T-helper 2 cell treated with Interferon-gamma antibody and Interleukin-4, amounts not matched to agents 5 μg/mL and 100 μg/mL, for 36 hours (primary cell): Measurements from ENCODE around the gene LILRA1.

Experiments
- DNase-seq: peaks from one replicate; pipeline ENCODE4 v3.0.0; 2021; ENCODE audit warnings: low spot score
- H3K27ac Mint-ChIP-seq: one replicate; pipeline ENCODE4 v1.8.0; 2021; ENCODE audit warnings: mild to moderate bottlenecking, mixed read lengths
- H3K27me3 Mint-ChIP-seq: one replicate; pipeline ENCODE4 v1.8.0; 2021; ENCODE audit warnings: low read depth, mixed read lengths
- H3K36me3 Mint-ChIP-seq: one replicate; pipeline ENCODE4 v1.8.0; 2021; ENCODE audit warnings: low read depth, mixed read lengths
- H3K4me1 Mint-ChIP-seq: one replicate; pipeline ENCODE4 v1.8.0; 2021; ENCODE audit warnings: low read depth, mixed read lengths
- H3K4me3 Mint-ChIP-seq: one replicate; pipeline ENCODE4 v1.8.0; 2022; ENCODE audit warnings: mild to moderate bottlenecking, moderate library complexity, mixed read lengths
- H3K9me3 Mint-ChIP-seq: one replicate; pipeline ENCODE4 v1.8.0; 2021; ENCODE audit warnings: mixed read lengths

LILRA1 gene

GRCh38 chr19:54646331-54646841 is 53.0 kb downstream of the LILRA1 start:
- H3K27me3 Mint-ChIP-seq, result peaks cover 3% of the 10 kb centered on the region
- H3K36me3 Mint-ChIP-seq, result no peaks in the 10 kb centered on the region
- no peak overlapping the region for H3K27ac Mint-ChIP-seq
- no peak overlapping the region for H3K4me3 Mint-ChIP-seq
- H3K4me1 Mint-ChIP-seq, result no peaks in the 10 kb centered on the region
- DNase-seq, result no peak
- no peaks in the 10 kb centered on the region for H3K9me3 Mint-ChIP-seq

GRCh38 chr19:54648129-54648528 is 54.7 kb downstream of the LILRA1 start:
- no peaks in the 10 kb centered on the region for H3K4me1 Mint-ChIP-seq
- H3K4me3 Mint-ChIP-seq, result no peak overlapping the region
- peaks cover 3% of the 10 kb centered on the region for H3K27me3 Mint-ChIP-seq
- DNase-seq, result no peak
- H3K27ac Mint-ChIP-seq, result no peak overlapping the region
- H3K9me3 Mint-ChIP-seq, result no peaks in the 10 kb centered on the region
- no peaks in the 10 kb centered on the region for H3K36me3 Mint-ChIP-seq

GRCh38 chr19:54650108-54650655 is 56.8 kb downstream of the LILRA1 start:
- peaks cover 3% of the 10 kb centered on the region for H3K27me3 Mint-ChIP-seq
- H3K9me3 Mint-ChIP-seq, result no peaks in the 10 kb centered on the region
- no peaks in the 10 kb centered on the region for H3K36me3 Mint-ChIP-seq
- H3K27ac Mint-ChIP-seq, result no peak overlapping the region
- H3K4me3 Mint-ChIP-seq, result no peak overlapping the region
- no peak for DNase-seq
- no peaks in the 10 kb centered on the region for H3K4me1 Mint-ChIP-seq
